Measurements from ENCODE around the gene MAML2. TPM values are rescaled to one million over a fixed set of nuclear protein-coding genes. Genes with fewer than 3 reads are reported as not detected.

MAML2 gene
- total RNA-seq, 2 experiments from 2014 or later: 23.9 to 37.1 TPM

DNA sequence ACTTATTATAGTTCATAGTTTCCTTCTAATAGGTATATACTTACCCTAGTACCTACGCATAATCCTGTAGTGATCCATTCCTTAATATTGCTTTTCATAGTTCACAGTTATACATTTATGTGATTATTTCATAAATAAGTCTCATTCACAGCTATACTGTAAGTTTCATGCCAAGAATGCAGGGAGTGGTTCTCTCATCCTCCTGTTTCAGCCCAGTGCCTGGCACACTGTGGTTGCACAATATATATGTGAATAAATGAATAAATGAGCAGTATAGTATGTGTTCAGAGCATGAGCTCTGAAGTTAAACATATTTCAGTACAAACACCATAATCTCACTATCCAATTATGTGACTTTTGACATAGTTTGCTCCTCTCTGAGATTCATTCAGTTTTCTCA, 115.8 kb downstream of the MAML2 start:
- intact Hi-C loops (cut with DNase I, micrococcal nuclease): no loop called here
- H3K27ac Mint-ChIP-seq: peak overlapping the region; percentile 38

DNA sequence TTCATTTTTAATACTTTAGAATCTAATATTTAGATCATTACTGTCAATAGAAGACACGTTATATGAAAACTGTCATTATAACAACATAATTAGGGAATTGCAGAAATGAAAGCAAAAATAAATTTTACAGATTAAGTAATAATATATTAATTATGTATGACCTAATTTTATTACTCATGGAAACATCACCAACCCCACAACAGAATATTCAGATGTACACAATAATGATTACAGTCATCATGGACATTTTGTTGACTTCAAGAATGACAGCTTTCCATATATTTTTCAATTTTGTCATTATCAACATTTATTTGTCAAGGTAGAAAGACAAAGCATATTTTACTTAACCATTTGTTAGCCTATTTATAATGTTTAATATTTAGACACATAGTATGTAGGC, 119.9 kb downstream of the MAML2 start:
- DNase-seq: no peak
- POLR2A ChIA-PET: no interaction called here
- H3K4me1 Mint-ChIP-seq: peaks cover 82% of the 10 kb centered on the region

More for the DNA sequence above, 115.8 kb downstream of the MAML2 start:
- H3K36me3 Mint-ChIP-seq (ENCODE audit: low read depth): peaks cover 42% of the 10 kb centered on the region
- H3K4me3 Mint-ChIP-seq: no peak overlapping the region
- ChIA-PET POLR2A (no interaction called here), CTCF (interaction anchor here (0.9 to 2.0 kb wide), 4 partner anchors 12 to 171 kb away, joined by 3 to 8 read pairs (median 5); no protein-coding TSS in a partner anchor)
- H3K4me1 Mint-ChIP-seq: peaks cover 87% of the 10 kb centered on the region
- DNase-seq (no peak), ATAC-seq (no peak)
- H3K9me3 Mint-ChIP-seq (ENCODE audit: low read depth): no peaks in the 10 kb centered on the region
- H3K27me3 Mint-ChIP-seq: no peaks in the 10 kb centered on the region

DNA sequence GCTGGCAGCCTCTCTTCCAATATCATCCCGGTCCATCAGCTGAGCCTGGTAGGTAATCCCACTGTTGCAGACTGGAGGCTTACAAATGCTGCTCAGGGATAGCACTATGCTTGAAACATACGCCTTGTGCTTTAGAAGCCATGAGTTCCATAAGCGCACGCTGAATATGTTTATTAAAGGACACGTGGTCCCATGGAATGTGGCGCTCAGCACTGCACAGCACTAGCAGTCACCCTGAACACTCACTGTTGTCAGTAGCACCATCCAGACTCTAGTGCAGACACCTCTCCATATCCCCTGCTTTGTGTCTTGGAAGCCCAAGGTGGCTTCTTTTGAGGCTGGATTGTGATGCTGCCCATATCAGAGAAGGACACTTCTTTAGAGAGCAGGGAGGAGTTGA, 120.9 kb downstream of the MAML2 start:
- Mint-ChIP-seq H3K27me3 (no peaks in the 10 kb centered on the region), H3K4me1 (peaks cover 83% of the 10 kb centered on the region), H3K36me3 (ENCODE audit: low read depth) (peaks cover 16% of the 10 kb centered on the region), H3K27ac (peak overlapping the region; percentile 16), H3K4me3 (no peak overlapping the region), H3K9me3 (ENCODE audit: low read depth) (no peaks in the 10 kb centered on the region)
- POLR2A ChIA-PET: interaction anchor here (0.6 kb wide), 1 partner anchor 178 kb away, joined by 5 read pairs; no protein-coding TSS in a partner anchor
- CTCF ChIA-PET: interaction anchor here (1.4 kb wide), 1 partner anchor 10 kb away, joined by 3 read pairs; no protein-coding TSS in a partner anchor
- no peak for DNase-seq
- intact Hi-C loops (cut with DNase I, micrococcal nuclease): no loop called here
- peak; percentile 14 for ATAC-seq

More for the DNA sequence above, 119.9 kb downstream of the MAML2 start:
- Mint-ChIP-seq H3K27ac (no peak overlapping the region), H3K36me3 (ENCODE audit: low read depth) (peaks cover 17% of the 10 kb centered on the region), H3K4me3 (no peak overlapping the region), H3K9me3 (ENCODE audit: low read depth) (no peaks in the 10 kb centered on the region), H3K27me3 (no peaks in the 10 kb centered on the region)
- CTCF ChIA-PET: interaction anchor here (0.6 to 1.4 kb wide), 2 partner anchors 9 to 140 kb away, joined by 3 to 4 read pairs; no protein-coding TSS in a partner anchor
- no peak for ATAC-seq
- intact Hi-C loops (cut with DNase I, micrococcal nuclease): no loop called here

DNA sequence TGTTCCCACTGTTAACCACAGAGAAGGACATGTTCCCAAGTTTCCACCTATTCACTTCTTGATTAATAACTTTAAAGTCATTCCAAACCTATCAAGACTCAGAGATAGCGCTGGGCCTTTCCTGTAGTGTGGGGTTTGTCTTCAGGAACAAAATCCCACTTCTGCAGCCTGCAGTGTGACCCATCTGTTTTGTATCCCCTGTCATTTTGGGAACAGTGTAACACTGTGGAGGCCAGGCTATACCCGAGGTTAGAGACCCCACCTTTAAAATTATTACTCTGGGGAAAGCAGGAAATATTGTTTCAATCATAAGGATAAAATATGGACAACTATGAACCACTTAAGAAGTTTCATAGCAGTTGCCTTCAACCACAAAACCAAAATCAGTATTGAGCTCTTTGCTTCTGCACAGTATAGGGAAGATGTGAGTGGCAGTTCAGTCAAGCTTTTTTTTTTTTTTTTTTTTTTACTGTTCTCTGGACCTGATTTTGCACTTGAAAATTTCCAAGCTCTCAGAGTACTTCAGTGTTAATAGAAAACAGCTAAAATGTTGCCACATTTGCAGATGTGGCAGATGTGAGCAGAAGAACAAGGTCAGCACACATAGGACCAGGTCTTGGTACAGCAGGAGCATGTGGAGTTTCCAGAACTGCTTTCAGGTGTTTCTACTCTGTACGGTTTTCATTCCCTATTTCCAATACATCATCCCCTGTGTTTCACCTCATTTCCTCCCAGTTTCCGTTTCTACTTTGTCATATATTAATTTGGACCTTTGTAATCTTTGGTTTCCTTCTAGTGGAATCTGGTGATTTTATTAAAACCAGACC, 121.5 kb downstream of the MAML2 start:
- ChIA-PET POLR2A (interaction anchor here (0.6 kb wide), 1 partner anchor 177 kb away, joined by 5 read pairs; no protein-coding TSS in a partner anchor), CTCF (interaction anchor here (0.7 to 1.4 kb wide), 2 partner anchors 11 to 81 kb away, joined by 3 read pairs; no protein-coding TSS in a partner anchor)
- Mint-ChIP-seq H3K4me1 (peaks cover 85% of the 10 kb centered on the region), H3K9me3 (ENCODE audit: low read depth) (no peaks in the 10 kb centered on the region), H3K36me3 (ENCODE audit: low read depth) (peaks cover 20% of the 10 kb centered on the region), H3K27me3 (no peaks in the 10 kb centered on the region), H3K27ac (peak overlapping the region; percentile 16), H3K4me3 (no peak overlapping the region)
- peak; percentile 66 for ATAC-seq
- DNase-seq: no peak
- intact Hi-C loops (cut with DNase I, micrococcal nuclease): no loop called here

DNA sequence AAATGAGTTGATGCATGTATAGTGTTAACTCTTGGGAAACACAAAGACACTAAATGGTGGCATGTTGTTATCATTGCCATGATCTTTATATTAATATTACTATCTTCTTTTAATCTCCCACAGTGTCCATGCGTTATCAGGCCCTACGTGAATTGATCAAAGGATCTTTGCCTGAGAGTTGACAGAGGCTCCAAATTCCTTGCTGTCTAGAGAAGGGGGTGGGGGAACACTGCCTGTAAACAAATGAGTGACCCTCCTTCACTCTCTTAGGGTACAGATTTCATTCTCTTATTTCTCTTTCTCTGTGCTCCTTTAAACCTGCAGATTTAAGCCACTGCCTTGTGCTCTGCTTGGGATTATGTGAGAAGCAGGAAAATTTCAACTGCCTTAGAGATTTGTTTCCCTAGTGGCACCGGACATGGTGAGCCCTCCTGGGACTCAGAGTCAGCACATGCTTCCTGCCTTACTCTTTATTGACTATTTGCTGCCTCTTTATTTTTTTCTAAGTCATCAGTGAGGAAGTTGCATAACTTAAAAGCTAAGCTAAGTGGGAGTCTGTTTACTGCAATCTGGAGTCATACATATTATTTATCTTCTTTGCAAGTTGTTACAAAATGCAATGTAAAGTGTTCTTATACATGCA, 122.9 kb downstream of the MAML2 start:
- Mint-ChIP-seq H3K4me1 (peaks cover 86% of the 10 kb centered on the region), H3K4me3 (no peak overlapping the region), H3K27ac (peak overlapping the region; percentile 86), H3K27me3 (no peaks in the 10 kb centered on the region), H3K36me3 (ENCODE audit: low read depth) (peaks cover 19% of the 10 kb centered on the region), H3K9me3 (ENCODE audit: low read depth) (no peaks in the 10 kb centered on the region)
- DNase-seq (no peak), ATAC-seq (no peak)
- ChIA-PET CTCF (no interaction called here), POLR2A (no interaction called here)
- intact Hi-C loops (cut with DNase I, micrococcal nuclease): no loop called here

DNA sequence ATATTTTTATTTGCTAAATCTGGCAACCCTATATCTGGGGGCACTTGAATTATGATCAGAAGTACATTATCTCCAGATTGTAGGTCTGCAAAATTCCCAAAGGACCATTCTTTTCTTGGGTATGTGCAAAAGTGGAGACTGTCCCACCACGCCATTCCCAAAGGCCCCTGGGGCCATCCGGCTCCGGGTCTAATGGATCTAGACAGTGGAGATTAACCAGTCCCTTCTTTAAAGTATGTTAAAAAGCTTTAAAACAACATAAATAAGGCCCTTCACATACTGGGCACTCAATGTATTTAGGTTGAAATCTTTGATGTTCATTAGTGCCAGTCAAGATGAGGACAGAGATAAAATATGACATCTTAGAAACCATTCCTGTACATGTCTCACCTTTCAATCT, 124.1 kb downstream of the MAML2 start:
- H3K36me3 Mint-ChIP-seq (ENCODE audit: low read depth): peaks cover 13% of the 10 kb centered on the region
- ATAC-seq: no peak
- no peak overlapping the region for H3K4me3 Mint-ChIP-seq
- CTCF ChIA-PET: interaction anchor here (0.9 to 1.4 kb wide), 2 partner anchors 8 to 124 kb away, joined by 3 read pairs; partner anchors contain the start of gene MAML2
- intact Hi-C loops (cut with DNase I, micrococcal nuclease): no loop called here
- no peaks in the 10 kb centered on the region for H3K27me3 Mint-ChIP-seq
- H3K9me3 Mint-ChIP-seq (ENCODE audit: low read depth): no peaks in the 10 kb centered on the region
- POLR2A ChIA-PET: no interaction called here
- peak overlapping the region; percentile 58 for H3K27ac Mint-ChIP-seq
- no peak for DNase-seq
- H3K4me1 Mint-ChIP-seq: peaks cover 85% of the 10 kb centered on the region

DNA sequence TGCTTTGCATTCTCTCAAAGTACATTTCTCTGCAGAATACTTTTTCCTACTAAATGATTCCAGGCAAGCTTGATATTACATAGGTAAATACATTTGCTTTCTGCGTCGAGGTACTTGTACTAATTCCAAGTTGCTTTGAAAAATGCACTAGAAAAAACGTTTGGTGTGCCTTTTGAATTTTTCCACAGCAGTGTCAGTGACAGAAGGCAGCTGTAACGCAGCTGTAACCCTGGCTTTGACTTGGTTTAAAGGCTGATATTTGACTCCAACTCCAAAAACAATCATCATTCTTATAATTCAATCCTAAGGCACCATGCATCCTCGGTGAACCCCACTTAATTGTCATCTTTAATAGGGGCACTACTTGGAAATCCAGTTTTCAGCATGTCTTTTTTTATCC, 125.0 kb downstream of the MAML2 start:
- DNase-seq (no peak), ATAC-seq (no peak)
- H3K4me3 Mint-ChIP-seq: no peak overlapping the region
- no peaks in the 10 kb centered on the region for H3K27me3 Mint-ChIP-seq
- H3K4me1 Mint-ChIP-seq: peaks cover 87% of the 10 kb centered on the region
- intact Hi-C loops (cut with DNase I, micrococcal nuclease): no loop called here
- ChIA-PET POLR2A (no interaction called here), CTCF (interaction anchor here (0.6 to 1.4 kb wide), 4 partner anchors 25 to 176 kb away, joined by 3 to 4 read pairs (median 3); partner anchors contain the start of gene MAML2)
- H3K36me3 Mint-ChIP-seq (ENCODE audit: low read depth): peaks cover 9% of the 10 kb centered on the region
- H3K27ac Mint-ChIP-seq: peak overlapping the region; percentile 52
- no peaks in the 10 kb centered on the region for H3K9me3 Mint-ChIP-seq (ENCODE audit: low read depth)

DNA sequence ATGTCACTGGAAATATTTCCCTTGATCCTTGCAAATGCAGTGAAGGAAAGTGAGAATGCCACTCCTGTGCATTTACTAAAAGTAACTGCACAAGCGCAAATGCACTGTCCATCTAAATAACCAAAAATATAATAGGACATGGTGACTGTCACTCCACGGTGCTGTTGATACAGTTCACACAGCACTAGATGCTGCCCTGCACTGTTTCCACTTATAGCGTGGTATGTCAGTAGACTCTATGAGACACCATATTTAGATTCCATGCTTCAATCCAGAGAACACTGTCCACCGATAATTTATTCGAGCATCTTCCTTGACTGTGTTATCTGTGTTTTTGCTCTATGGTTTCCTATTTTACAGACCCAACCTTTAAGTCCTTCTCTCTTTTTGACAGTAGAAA, 125.8 kb downstream of the MAML2 start:
- DNase-seq: no peak
- Mint-ChIP-seq H3K4me1 (peaks cover 91% of the 10 kb centered on the region), H3K27me3 (no peaks in the 10 kb centered on the region), H3K4me3 (no peak overlapping the region), H3K9me3 (ENCODE audit: low read depth) (no peaks in the 10 kb centered on the region), H3K27ac (no peak overlapping the region), H3K36me3 (ENCODE audit: low read depth) (peaks cover 9% of the 10 kb centered on the region)
- intact Hi-C loops (cut with DNase I, micrococcal nuclease): no loop called here
- ATAC-seq: no peak
- POLR2A ChIA-PET: no interaction called here
- CTCF ChIA-PET: interaction anchor here (1.1 to 1.3 kb wide), 3 partner anchors 8 to 154 kb away, joined by 3 to 4 read pairs (median 4); no protein-coding TSS in a partner anchor

DNA sequence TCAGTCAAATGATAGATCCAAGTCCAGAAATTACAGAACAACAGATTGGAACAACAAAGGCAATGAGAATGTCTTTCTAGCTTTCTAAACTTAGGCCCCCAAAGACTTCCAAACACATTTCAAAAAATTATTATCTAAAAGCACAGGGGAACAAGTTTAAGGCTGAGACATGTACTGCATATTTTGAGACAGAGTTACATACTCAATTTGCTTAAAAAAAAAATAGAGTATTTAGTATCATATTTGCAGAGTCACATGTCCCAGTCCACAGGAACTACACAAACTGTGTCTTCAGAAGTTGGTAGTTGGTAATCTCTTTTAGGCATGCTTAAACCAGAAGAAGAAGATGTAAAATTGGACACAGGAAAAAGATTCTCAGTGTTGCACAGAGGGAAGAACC, 127.2 kb downstream of the MAML2 start:
- Mint-ChIP-seq H3K9me3 (ENCODE audit: low read depth) (no peaks in the 10 kb centered on the region), H3K4me3 (peak overlapping the region; percentile 53), H3K36me3 (ENCODE audit: low read depth) (peaks cover 12% of the 10 kb centered on the region), H3K27ac (peak overlapping the region; percentile 98), H3K4me1 (peaks cover 89% of the 10 kb centered on the region), H3K27me3 (no peaks in the 10 kb centered on the region)
- ATAC-seq (no peak), DNase-seq (no peak)
- CTCF ChIA-PET: interaction anchor here (0.6 to 2.3 kb wide), 6 partner anchors 9 to 127 kb away, joined by 3 to 11 read pairs (median 5); partner anchors contain the start of gene MAML2
- intact Hi-C loops (cut with DNase I, micrococcal nuclease): no loop called here
- POLR2A ChIA-PET: no interaction called here

DNA sequence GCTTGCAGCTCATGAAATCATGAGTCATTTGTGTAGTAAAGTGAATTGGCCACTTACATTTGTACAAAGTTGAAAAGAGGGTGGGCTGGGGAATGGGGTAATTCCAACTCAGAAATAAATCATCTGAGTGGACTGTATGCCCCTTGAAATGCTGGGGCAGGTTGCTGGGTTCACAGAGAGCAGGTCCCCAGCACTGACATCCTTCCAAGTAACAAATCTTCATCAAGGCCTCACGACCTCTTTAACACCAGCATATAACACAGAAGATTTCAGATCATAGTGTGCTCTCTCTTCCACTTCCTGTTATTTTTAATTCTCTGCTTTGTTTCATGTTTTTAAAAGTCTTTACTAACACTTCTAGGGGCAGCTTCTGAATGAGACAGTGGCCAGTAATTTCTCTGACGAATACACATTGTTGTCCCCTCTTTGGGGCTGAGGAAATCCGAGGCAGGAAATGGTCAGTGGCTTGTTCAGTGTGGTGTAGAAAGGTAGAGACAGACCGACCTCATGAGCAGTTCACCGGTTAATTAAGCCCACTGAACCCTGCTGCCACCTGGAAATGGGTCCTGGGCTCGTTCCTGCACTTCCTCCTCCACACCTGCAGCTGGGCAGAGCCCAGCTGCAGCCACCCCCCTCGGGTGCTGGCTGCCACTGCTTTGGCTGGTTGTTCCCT, 127.7 kb downstream of the MAML2 start:
- ChIA-PET POLR2A (interaction anchor here (1.4 kb wide), 1 partner anchor 128 kb away, joined by 3 read pairs; the partner anchor contains the start of gene MAML2), CTCF (interaction anchor here (0.6 to 2.3 kb wide), 12 partner anchors 8 to 129 kb away, joined by 3 to 11 read pairs (median 4); partner anchors contain the start of gene MAML2)
- Mint-ChIP-seq H3K4me3 (peak overlapping the region; percentile 53), H3K27ac (peak overlapping the region; percentile 98), H3K27me3 (no peaks in the 10 kb centered on the region), H3K9me3 (ENCODE audit: low read depth) (no peaks in the 10 kb centered on the region), H3K4me1 (peaks cover 87% of the 10 kb centered on the region), H3K36me3 (ENCODE audit: low read depth) (peaks cover 11% of the 10 kb centered on the region)
- intact Hi-C loops (cut with DNase I, micrococcal nuclease): no loop called here
- DNase-seq (peak; percentile 43), ATAC-seq (peak; percentile 39)

DNA sequence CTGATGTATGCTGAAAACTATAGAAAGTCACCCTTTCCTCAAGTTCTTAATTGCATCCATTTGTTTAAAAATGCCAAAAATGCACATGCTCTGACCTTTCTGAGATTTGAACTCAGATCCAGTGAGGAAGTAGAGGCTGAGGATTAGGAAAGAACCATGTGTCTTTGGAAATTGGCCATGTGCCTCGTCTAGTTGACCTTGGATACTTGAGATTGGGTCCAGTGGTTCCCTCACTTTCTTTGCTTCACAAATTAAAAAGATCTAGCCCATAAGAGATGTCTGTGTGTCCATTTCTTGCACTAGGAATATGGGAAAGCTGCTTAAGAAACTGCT, 128.3 kb downstream of the MAML2 start:
- ChIA-PET POLR2A (interaction anchor here (1.4 kb wide), 1 partner anchor 128 kb away, joined by 3 read pairs; the partner anchor contains the start of gene MAML2), CTCF (interaction anchor here (0.6 to 2.3 kb wide), 10 partner anchors 8 to 128 kb away, joined by 3 to 11 read pairs (median 4); partner anchors contain the start of gene MAML2)
- Mint-ChIP-seq H3K4me1 (peaks cover 84% of the 10 kb centered on the region), H3K27ac (peak overlapping the region; percentile 98), H3K4me3 (no peak overlapping the region), H3K36me3 (ENCODE audit: low read depth) (peaks cover 10% of the 10 kb centered on the region), H3K9me3 (ENCODE audit: low read depth) (no peaks in the 10 kb centered on the region), H3K27me3 (no peaks in the 10 kb centered on the region)
- intact Hi-C loops (cut with DNase I, micrococcal nuclease): no loop called here
- DNase-seq (no peak), ATAC-seq (no peak)

Data from activated CD4-positive, alpha-beta T cell treated with anti-CD3 and anti-CD28 coated beads for 36 hours (primary cell).